GM10847 (cell line): ENCODE data around the gene PINLYP.

Experiments
- POLR2A ChIP-seq: IDR thresholded peaks from 2 replicates; pipeline ENCODE4 v1.6.1; 2011; ENCODE audit not compliant: insufficient read length; ENCODE audit errors: extremely low read depth

Gene PINLYP

DNA sequence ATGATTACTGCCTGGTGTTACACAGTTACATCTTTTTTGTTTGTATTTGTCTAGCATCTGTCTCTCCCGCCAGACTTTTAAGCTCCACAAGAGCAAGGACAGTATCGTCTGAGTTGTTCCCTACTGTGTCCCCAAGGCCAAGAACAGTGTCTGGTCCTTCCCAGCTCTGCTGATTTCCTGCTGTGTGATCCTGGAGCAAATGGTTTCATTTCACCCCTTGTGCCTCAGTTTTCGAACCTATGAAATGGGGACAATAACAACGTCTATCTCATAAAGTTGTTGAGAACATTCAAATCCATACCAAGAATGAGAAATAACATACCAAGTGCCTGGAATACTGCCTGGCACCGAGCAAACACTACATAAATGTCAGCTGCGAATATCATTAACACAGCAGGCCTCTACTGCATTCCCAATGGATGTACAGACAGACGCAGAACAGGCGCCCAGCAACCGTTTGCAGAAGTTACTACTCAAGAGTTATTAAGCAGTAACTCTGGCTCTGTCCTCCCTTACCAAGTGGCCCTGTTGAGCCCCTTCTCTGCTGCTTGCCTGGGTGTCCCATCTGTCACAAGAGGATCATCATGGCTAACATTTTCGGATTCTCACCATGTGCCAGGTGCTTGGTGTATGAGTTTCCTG, 11.7 kb upstream of the PINLYP start:
- TF ChIP-seq POLR2A: no peak

DNA sequence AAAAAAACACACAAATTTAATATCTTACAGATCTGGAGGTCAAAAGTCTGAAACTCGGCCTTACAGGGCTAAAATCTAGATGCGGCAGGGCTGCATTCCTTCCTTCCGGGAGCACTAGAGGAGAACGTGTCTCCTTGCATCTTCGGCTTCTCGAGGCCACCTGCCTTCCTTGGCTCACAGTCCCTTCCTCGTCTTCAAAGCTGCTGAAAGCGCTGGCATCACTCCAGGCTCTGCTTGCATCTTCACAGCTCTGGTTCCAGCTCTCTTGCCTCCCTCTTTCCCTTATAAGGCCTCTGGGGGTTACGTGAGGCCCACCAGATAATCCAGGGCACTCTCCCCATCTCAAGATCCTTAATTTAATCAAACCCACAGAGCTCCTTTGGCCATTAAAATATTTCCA, 10.8 kb upstream of the PINLYP start:
- no peak for TF ChIP-seq POLR2A

- no peak for TF ChIP-seq POLR2A
Measured at GRCh38 chr19:43569657-43570056, 5.9 kb upstream of the PINLYP start.

DNA sequence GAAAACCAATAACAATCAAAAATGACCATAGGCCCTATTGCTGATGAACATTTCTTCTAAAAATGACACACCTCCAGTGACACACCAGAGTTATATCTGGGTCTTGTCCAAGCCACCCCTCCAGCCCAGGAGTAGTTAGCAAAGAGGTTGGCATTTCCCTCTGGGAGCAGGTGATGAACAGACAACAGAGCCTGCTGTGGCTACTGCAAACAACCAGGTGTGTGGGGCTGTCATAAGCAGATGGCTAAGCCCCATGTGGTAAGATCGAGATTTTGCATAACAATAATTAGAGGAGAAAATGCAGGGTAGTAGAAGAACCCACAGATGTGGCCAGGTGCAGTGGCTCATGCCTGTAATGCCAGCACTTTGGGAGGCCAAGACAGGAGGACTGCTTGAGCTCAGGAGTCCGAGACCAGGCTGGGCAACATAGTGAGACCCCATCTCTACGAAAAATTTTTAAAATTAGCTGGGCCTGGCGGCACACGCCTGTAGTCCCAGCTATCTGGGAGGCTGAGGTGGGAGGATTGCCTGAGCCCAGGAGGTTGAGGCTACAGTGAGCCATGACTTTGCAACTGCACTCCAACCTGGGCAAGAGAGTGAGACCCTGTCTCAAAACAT, 5.3 kb upstream of the PINLYP start:
- no peak for TF ChIP-seq POLR2A

GRCh38 chr19:43572171-43572588, 3.4 kb upstream of the PINLYP start:
- TF ChIP-seq POLR2A: no peak

DNA sequence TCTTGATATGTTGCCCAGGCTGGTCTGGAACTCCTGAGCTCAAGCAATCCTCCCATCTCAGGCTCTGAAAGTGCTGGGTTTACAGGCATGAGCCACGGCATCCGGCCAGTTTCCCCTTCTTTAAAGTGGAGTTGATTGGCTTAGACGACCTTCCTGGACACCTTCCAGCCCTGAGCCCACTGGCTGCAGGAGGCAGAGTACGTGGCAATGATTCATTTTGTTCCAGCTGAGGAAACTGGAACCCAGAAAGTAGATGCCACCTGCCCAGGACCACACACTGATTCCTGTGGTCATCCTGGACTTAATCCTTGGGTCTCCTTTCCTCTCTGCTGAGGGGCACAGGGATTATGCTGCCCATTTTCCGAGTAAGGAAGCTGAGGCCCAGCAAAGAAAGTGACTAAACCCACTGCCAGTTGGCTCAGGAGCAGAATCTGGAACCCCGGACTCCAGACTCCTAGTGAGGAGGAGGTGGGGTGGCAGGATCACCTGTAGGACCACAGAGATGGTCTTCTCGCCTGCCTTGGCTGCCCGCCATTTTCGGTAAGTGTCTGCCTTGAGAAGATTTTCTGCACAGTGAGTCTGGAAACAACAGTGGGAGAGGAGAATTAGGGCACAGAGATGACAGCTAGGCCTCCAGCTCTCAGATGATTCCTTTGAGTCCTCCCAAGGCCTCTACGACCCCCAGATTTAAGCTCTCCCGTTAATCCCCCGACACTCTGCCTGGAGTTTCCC, 1.0 kb upstream of the PINLYP start:
- no peak for TF ChIP-seq POLR2A

GRCh38 chr19:43575955-43576878, 616 bp downstream of the PINLYP start:
- TF ChIP-seq POLR2A: no peak

GRCh38 chr19:43578787-43579186, 3.2 kb downstream of the PINLYP start:
- no peak for TF ChIP-seq POLR2A

- no peak for TF ChIP-seq POLR2A
Measured at GRCh38 chr19:43581467-43581866, 5.9 kb downstream of the PINLYP start.

DNA sequence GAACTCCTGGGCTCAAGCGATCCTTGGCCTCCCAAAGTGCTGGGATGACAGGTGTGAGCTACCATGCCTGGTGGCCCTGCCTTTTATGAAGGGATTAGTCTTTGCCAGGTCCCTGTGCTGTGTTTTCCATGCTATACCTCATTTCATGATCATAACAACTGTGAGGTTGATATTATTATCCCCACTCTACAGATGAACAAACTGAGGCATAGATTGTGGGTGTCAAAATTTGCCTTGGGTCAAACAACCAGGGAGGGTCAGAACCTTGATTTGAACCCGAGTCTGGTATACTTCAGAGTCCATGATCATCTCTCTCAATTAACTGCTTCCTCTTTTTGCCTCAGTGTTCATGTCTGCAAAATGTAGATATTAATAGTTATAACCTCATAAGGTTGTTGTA, 6.9 kb downstream of the PINLYP start:
- TF ChIP-seq POLR2A: no peak

DNA sequence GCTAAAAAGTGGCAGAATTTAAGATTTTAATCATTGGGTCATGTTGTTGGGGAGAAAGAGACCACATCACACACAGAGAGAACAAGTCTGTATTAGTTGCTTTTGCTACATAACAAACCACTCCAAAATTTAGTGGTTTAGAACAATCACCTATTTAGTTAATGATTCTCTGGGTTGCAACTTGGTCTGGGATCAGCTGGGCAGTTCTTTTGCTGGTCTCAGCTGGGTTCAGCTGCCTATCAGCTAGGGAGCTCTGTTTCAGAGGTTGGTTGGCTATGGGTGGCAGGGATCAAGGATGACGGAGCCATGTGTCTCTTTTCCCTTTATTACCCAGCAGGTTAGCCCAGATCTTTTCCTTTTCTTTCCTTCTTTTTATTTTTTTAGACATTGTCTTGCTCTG, 8.9 kb downstream of the PINLYP start:
- TF ChIP-seq POLR2A: no peak

DNA sequence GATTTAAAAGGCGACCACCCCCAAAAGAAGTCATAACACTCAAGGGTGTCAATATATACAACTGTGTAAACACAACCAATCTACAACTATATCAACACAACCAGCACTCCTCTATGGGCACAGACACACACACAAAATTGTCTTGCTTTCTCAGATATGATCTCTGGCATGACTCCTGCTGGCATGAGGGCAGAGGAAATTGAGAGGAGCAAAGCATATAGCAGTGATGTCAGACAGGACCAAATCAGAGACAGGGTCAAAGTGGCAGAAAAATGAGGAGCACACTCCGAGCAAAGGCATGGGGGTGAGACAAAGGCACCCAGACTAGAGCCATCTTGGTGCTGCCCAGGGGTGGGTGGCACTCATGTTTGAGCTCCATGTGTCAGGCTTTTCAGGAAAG, 10.7 kb downstream of the PINLYP start:
- TF ChIP-seq POLR2A: no peak

GRCh38 chr19:43589277-43589676, 13.7 kb downstream of the PINLYP start:
- TF ChIP-seq POLR2A: no peak

- TF ChIP-seq POLR2A: no peak
Measured at GRCh38 chr19:43589678-43590077, 14.1 kb downstream of the PINLYP start.
